ENCODE results near the gene OR2T8. TPM values are rescaled to one million over a fixed set of nuclear protein-coding genes. Genes with fewer than 3 reads are reported as not detected.

The OR2T8 gene
- total and polyA plus RNA-seq, 2 of the 8 experiments (the other 6 are each of a cell fraction or from before 2014, with no cell fraction given): not detected

GRCh38 chr1:247948558-247948957 lies 28.5 kb downstream of the OR2T8 start, which contains the start of gene OR2L8 (continued):
- TF ChIP-seq RAD21 (IDR thresholded peaks at IDR 0.05 in 1 of 2, conservative IDR thresholded peaks at IDR 0.05 in 1 of 2; ENCODE audit: low read depth in 2 of 2, low read length in 2 of 2) (no peak), MAX (IDR thresholded peaks at IDR 0.05) (no peak), BACH1 (IDR thresholded peaks at IDR 0.05; ENCODE audit: low read length) (no peak), E2F6 (IDR thresholded peaks at IDR 0.05) (no peak), SP4 (IDR thresholded peaks at IDR 0.05; ENCODE audit: low read length) (no peak)

Data from H1 (cell line).